ENCODE data around the gene GRHL3. TPM values are rescaled to one million over a fixed set of nuclear protein-coding genes. Genes with fewer than 3 reads are reported as not detected.

GRHL3 gene
- total RNA-seq, 4 donors from 2014 or later: not detected

GRCh38 chr1:24297187-24297851, 21.8 kb upstream of the GRHL3 start:
- no peak overlapping the region for H3K4me3 ChIP-seq
- peaks cover 0 to 5% of the 10 kb centered on the region in 2 donors for H3K27me3 ChIP-seq
- 78 to 86% methylated on average over 5 of the region's 5 CpGs for WGBS, 2 donors
- no peaks in the 10 kb centered on the region for H3K36me3 ChIP-seq
- peaks cover 0 to 26% (median 3%) of the 10 kb centered on the region in 4 donors for H3K4me1 ChIP-seq
- no peak overlapping the region for H3K27ac ChIP-seq
- no peak for DNase-seq (ENCODE audit: low spot score in 2 of 2)
- no peaks in the 10 kb centered on the region for H3K9me3 ChIP-seq
- TF ChIP-seq EP300 (IDR thresholded peaks at IDR 0.05) (no peak), POLR2A (IDR thresholded peaks at IDR 0.05) (no peak), CTCF (IDR thresholded peaks at IDR 0.05) (no peak)

GRCh38 chr1:24297852-24298232, 21.3 kb upstream of the GRHL3 start:
- Histone ChIP-seq H3K4me1 (peaks cover 0 to 26% (median 3%) of the 10 kb centered on the region in 4 donors), H3K27me3 (peaks cover 0 to 5% of the 10 kb centered on the region in 2 donors), H3K27ac (no peak overlapping the region), H3K4me3 (no peak overlapping the region), H3K9me3 (no peaks in the 10 kb centered on the region), H3K36me3 (no peaks in the 10 kb centered on the region)
- 78 to 81% methylated on average over 4 of the region's 4 CpGs for WGBS, 2 donors
- TF ChIP-seq EP300 (IDR thresholded peaks at IDR 0.05) (no peak), POLR2A (IDR thresholded peaks at IDR 0.05) (no peak), CTCF (IDR thresholded peaks at IDR 0.05) (no peak)
- no peak for DNase-seq (ENCODE audit: low spot score in 2 of 2)

- Histone ChIP-seq H3K27ac (no peak overlapping the region), H3K9me3 (no peaks in the 10 kb centered on the region), H3K4me3 (no peak overlapping the region), H3K36me3 (no peaks in the 10 kb centered on the region), H3K27me3 (peaks cover 0 to 10% of the 10 kb centered on the region in 2 donors), H3K4me1 (peaks cover 0 to 26% (median 3%) of the 10 kb centered on the region in 4 donors)
- no peak for DNase-seq (ENCODE audit: low spot score in 2 of 2)
- WGBS, 2 donors: 85 to 90% methylated on average over 8 of the region's 8 CpGs
- TF ChIP-seq CTCF (IDR thresholded peaks at IDR 0.05) (no peak), EP300 (IDR thresholded peaks at IDR 0.05) (no peak), POLR2A (IDR thresholded peaks at IDR 0.05) (no peak)
These were observed 20.6 kb upstream of the GRHL3 start for GRCh38 chr1:24298606-24299005.

GRCh38 chr1:24299901-24300300, 19.3 kb upstream of the GRHL3 start:
- TF ChIP-seq CTCF (IDR thresholded peaks at IDR 0.05) (no peak), POLR2A (IDR thresholded peaks at IDR 0.05) (no peak), EP300 (IDR thresholded peaks at IDR 0.05) (no peak)
- 61 to 70% methylated on average over 6 of the region's 6 CpGs for WGBS, 2 donors
- H3K9me3 ChIP-seq: no peaks in the 10 kb centered on the region
- H3K27ac ChIP-seq: no peak overlapping the region
- H3K27me3 ChIP-seq: peaks cover 0 to 12% of the 10 kb centered on the region in 2 donors
- H3K36me3 ChIP-seq: no peaks in the 10 kb centered on the region
- H3K4me1 ChIP-seq: peaks cover 0 to 16% (median 3%) of the 10 kb centered on the region in 4 donors
- no peak overlapping the region for H3K4me3 ChIP-seq
- no peak for DNase-seq (ENCODE audit: low spot score in 2 of 2)

GRCh38 chr1:24300971-24301784, 18.0 kb upstream of the GRHL3 start:
- Histone ChIP-seq H3K4me3 (no peak overlapping the region), H3K27me3 (peaks cover 0 to 21% of the 10 kb centered on the region in 2 donors), H3K36me3 (no peaks in the 10 kb centered on the region), H3K4me1 (peaks cover 0 to 7% (median 0%) of the 10 kb centered on the region in 4 donors), H3K9me3 (no peaks in the 10 kb centered on the region), H3K27ac (no peak overlapping the region)
- DNase-seq (ENCODE audit: low spot score in 2 of 2): no peak
- 69% methylated on average over 7 of the region's 7 CpGs for WGBS, 2 donors
- TF ChIP-seq EP300 (IDR thresholded peaks at IDR 0.05) (no peak), POLR2A (IDR thresholded peaks at IDR 0.05) (no peak), CTCF (IDR thresholded peaks at IDR 0.05) (no peak)

Measured in tibial nerve (tissue), 4 donors.